ENCODE data around the gene GINM1.
A peak's percentile ranks its signal among the peaks of the same experiment; 100 is the strongest.

Gene GINM1

GRCh38 chr6:149565527-149566409, at the start of gene GINM1:
Gene GINM1 (plus strand): TSS chr6:149566375. CDS start chr6:149566415, 40 bp downstream.
- DNase-seq = peak; percentile 93

- DNase-seq = no peak
These were observed 36.5 kb upstream of the GINM1 start for GRCh38 chr6:149529650-149530049.

GRCh38 chr6:149534742-149535141, 31.4 kb upstream of the GINM1 start:
- no peak for DNase-seq

GRCh38 chr6:149541139-149541538, 25.0 kb upstream of the GINM1 start:
- DNase-seq = no peak

GRCh38 chr6:149544646-149545257, 21.4 kb upstream of the GINM1 start:
- no peak for DNase-seq

- DNase-seq = no peak
These were observed 20.9 kb upstream of the GINM1 start for GRCh38 chr6:149545258-149545753.

- DNase-seq = peak; percentile 93
These were observed 20.3 kb upstream of the GINM1 start, which contains the start of gene PPIL4 for GRCh38 chr6:149545754-149546471. Gene PPIL4 (minus strand): TSS chr6:149546043. CDS start chr6:149546005, 38 bp downstream.

GRCh38 chr6:149551920-149552319, 14.3 kb upstream of the GINM1 start:
- no peak for DNase-seq

- no peak for DNase-seq
These were observed 8.1 kb upstream of the GINM1 start for GRCh38 chr6:149558029-149558428.

GRCh38 chr6:149559389-149559788, 6.8 kb upstream of the GINM1 start:
- DNase-seq = no peak

GRCh38 chr6:149560736-149561135, 5.4 kb upstream of the GINM1 start:
- DNase-seq = no peak

- DNase-seq = no peak
These were observed 2.8 kb upstream of the GINM1 start for GRCh38 chr6:149563203-149563927.

- DNase-seq = no peak
These were observed 2.2 kb upstream of the GINM1 start for GRCh38 chr6:149563928-149564325.

- DNase-seq = peak; percentile 24
These were observed 427 bp downstream of the GINM1 start for GRCh38 chr6:149566410-149567193.

GRCh38 chr6:149567194-149567586, 1.0 kb downstream of the GINM1 start:
- DNase-seq = no peak

- DNase-seq = no peak
These were observed 1.9 kb downstream of the GINM1 start for GRCh38 chr6:149567945-149568585.

- no peak for DNase-seq
These were observed 14.7 kb downstream of the GINM1 start for GRCh38 chr6:149580880-149581279.

GRCh38 chr6:149581349-149581748, 15.2 kb downstream of the GINM1 start:
- DNase-seq = no peak

GRCh38 chr6:149586149-149586548, 20.0 kb downstream of the GINM1 start:
- DNase-seq = peak; percentile 22

GRCh38 chr6:149592983-149593382, 26.8 kb downstream of the GINM1 start:
- DNase-seq = no peak

- no peak for DNase-seq
These were observed 27.2 kb downstream of the GINM1 start for GRCh38 chr6:149593408-149593807.

Measured in NCI-H2171 (cell line).